H1 (cell line): ENCODE measurements around the gene KCTD20. TPM values are rescaled to one million over a fixed set of nuclear protein-coding genes. Genes with fewer than 3 reads are reported as not detected.

ENCODE experiments used
- CTCF ChIA-PET: fragments of 300-600 bp; sonication (Branson Sonifier 250); formaldehyde crosslinking; loops from one replicate; lab custom pipeline; 2021; ENCODE audit not compliant: partially characterized antibody; lab: Charles Lee
- POLR2A ChIA-PET: fragments of 300-600 bp; sonication (Branson Sonifier 250); formaldehyde crosslinking; loops from one replicate; lab custom pipeline; 2021; ENCODE audit warnings: inconsistent platforms; ENCODE audit not compliant: partially characterized antibody; lab: Charles Lee
- DNase-seq, 2 experiments: peaks; one replicate each; pipeline versions ENCODE4 v3.0.0 to v3.0.0-alpha.2; 2010 to 2022; ENCODE audit warnings: low spot score in 2 of 2, low read depth in 1 of 2, mixed read lengths in 1 of 2
- FAIRE-seq: peaks from 2 replicates; lab custom pipeline; 2011; peaks lifted over from hg19 to GRCh38; lab: Jason Lieb, UNC
- H2AFZ ChIP-seq: 2 replicates; pipeline ENCODE4 v1.8.1; 2012; ENCODE audit warnings: low read length, inconsistent platforms
- H2AK5ac ChIP-seq: 2 replicates; pipeline ENCODE4 v1.6.1; 2013; ENCODE audit warnings: low read depth, low read length
- H2BK120ac ChIP-seq: replicated peaks from 2 replicates; pipeline ENCODE3; 2013; ENCODE audit warnings: low read depth, low read length, inconsistent platforms
- H2BK12ac ChIP-seq: 2 replicates; pipeline ENCODE4 v1.6.1; 2013; ENCODE audit warnings: low read depth, low read length
- H2BK15ac ChIP-seq: 2 replicates; pipeline ENCODE4 v1.6.1; 2013; ENCODE audit warnings: low read length
- H2BK20ac ChIP-seq: 2 replicates; pipeline ENCODE4 v1.6.1; 2013; ENCODE audit warnings: low read length
- H2BK5ac ChIP-seq: 2 replicates; pipeline ENCODE4 v1.6.1; 2013; ENCODE audit warnings: low read depth, low read length
- H3K14ac ChIP-seq: 2 replicates; pipeline ENCODE4 v1.6.1; 2013; ENCODE audit warnings: inconsistent platforms; ENCODE audit not compliant: insufficient read length
- H3K18ac ChIP-seq: 2 replicates; pipeline ENCODE4 v1.6.1; 2013; ENCODE audit warnings: low read length; ENCODE audit errors: extremely low read depth
- H3K23ac ChIP-seq: 2 replicates; pipeline ENCODE4 v1.6.1; 2013; ENCODE audit warnings: inconsistent platforms; ENCODE audit not compliant: insufficient read length
- H3K23me2 ChIP-seq: 2 replicates; pipeline ENCODE4 v1.6.1; 2013; ENCODE audit warnings: low read depth, low read length
- H3K27ac ChIP-seq: 2 replicates; pipeline ENCODE4 v1.6.1; 2011; ENCODE audit warnings: low read depth, low read length, inconsistent platforms
- H3K27me3 ChIP-seq, 4 experiments: replicated peaks in 1 of 4; 1 replicate in 1 of 4; 2 replicates in 3 of 4; pipeline versions ENCODE4 v1.6.1 to v1.8.1; 2011 to 2013; ENCODE audit warnings: low read length in 3 of 4, mild to moderate bottlenecking in 3 of 4, inconsistent platforms in 2 of 4, mixed read lengths in 2 of 4, moderate library complexity in 1 of 4; ENCODE audit not compliant: control insufficient read depth in 3 of 4, insufficient read depth in 3 of 4; ENCODE audit errors: extremely low read depth in 1 of 4
- H3K36me3 ChIP-seq, 4 experiments: 2 replicates each; pipeline versions ENCODE4 v1.6.1 to v1.8.1; 2011 to 2013; ENCODE audit warnings: mild to moderate bottlenecking in 4 of 4, low read length in 3 of 4, moderate library complexity in 2 of 4, control low read depth in 1 of 4, inconsistent platforms in 1 of 4; ENCODE audit not compliant: insufficient read depth in 4 of 4, control insufficient read depth in 2 of 4
- H3K4ac ChIP-seq: replicated peaks from 2 replicates; pipeline ENCODE3; 2013; ENCODE audit warnings: low read length, low read depth, mixed read lengths, inconsistent platforms; ENCODE audit not compliant: insufficient read length
- H3K4me1 ChIP-seq, 4 experiments: replicated peaks in 1 of 4; 1 replicate in 1 of 4; 2 replicates in 3 of 4; pipeline versions ENCODE4 v1.6.1 to v1.8.1; 2011 to 2013; ENCODE audit warnings: low read length in 3 of 4, inconsistent platforms in 2 of 4, mixed read lengths in 1 of 4; ENCODE audit not compliant: insufficient read depth in 4 of 4, control insufficient read depth in 3 of 4
- H3K4me2 ChIP-seq, 2 experiments: 2 replicates each; pipeline versions ENCODE4 v1.6.1 to v1.8.1; 2011 to 2013; ENCODE audit warnings: low read depth in 2 of 2, low read length in 2 of 2, control low read depth in 1 of 2, inconsistent platforms in 1 of 2, mild to moderate bottlenecking in 1 of 2; ENCODE audit not compliant: insufficient read depth in 1 of 2
- H3K4me3 ChIP-seq, 4 experiments: fragments of 200-600, 300-600 bp in 1 of 4; sonication (generic), shearing (Covaris generic), sonication (Bioruptor Twin) in 1 of 4; 2 replicates each; pipeline versions ENCODE4 v1.5.1 to v1.8.1; 2011 to 2016; ENCODE audit warnings: low read length in 4 of 4, low read depth in 3 of 4, control low read depth in 2 of 4, inconsistent platforms in 2 of 4, mild to moderate bottlenecking in 2 of 4, mixed read lengths in 1 of 4, moderate library complexity in 1 of 4; ENCODE audit not compliant: insufficient read depth in 2 of 4; ENCODE audit errors: extremely low read depth in 1 of 4
- H3K56ac ChIP-seq: replicated peaks from 2 replicates; pipeline ENCODE3; 2013; ENCODE audit warnings: low read depth, mild to moderate bottlenecking, mixed read lengths, low read length, inconsistent platforms; ENCODE audit not compliant: insufficient read length
- H3K79me1 ChIP-seq: 2 replicates; pipeline ENCODE4 v1.6.1; 2013; ENCODE audit warnings: low read depth, low read length, control low read depth
- H3K79me2 ChIP-seq, 2 experiments: 2 replicates each; pipeline versions ENCODE4 v1.6.1 to v1.8.1; 2012 to 2013; ENCODE audit warnings: low read length in 2 of 2, mild to moderate bottlenecking in 2 of 2, inconsistent platforms in 1 of 2; ENCODE audit not compliant: insufficient read depth in 2 of 2, control insufficient read depth in 1 of 2
- H3K9ac ChIP-seq, 4 experiments: replicated peaks in 1 of 4; 1 replicate in 1 of 4; 2 replicates in 3 of 4; pipeline versions ENCODE4 v1.6.1 to v1.8.1; 2011 to 2013; ENCODE audit warnings: low read depth in 3 of 4, low read length in 3 of 4, control low read depth in 2 of 4, mild to moderate bottlenecking in 2 of 4, moderate library complexity in 2 of 4, inconsistent platforms in 1 of 4; ENCODE audit errors: extremely low read depth in 1 of 4
- H3K9me3 ChIP-seq, 2 experiments: 2 replicates each; pipeline versions ENCODE4 v1.6.1 to v1.8.1; 2012 to 2013; ENCODE audit warnings: mild to moderate bottlenecking in 2 of 2, moderate library complexity in 2 of 2, control low read depth in 1 of 2, inconsistent platforms in 1 of 2, low read depth in 1 of 2, low read length in 1 of 2, mixed read lengths in 1 of 2; ENCODE audit not compliant: insufficient read depth in 2 of 2
- H4K20me1 ChIP-seq, 2 experiments: replicated peaks in 1 of 2; 2 replicates each; pipeline versions ENCODE3 to v1.8.1; 2011 to 2013; ENCODE audit warnings: inconsistent platforms in 2 of 2, low read length in 2 of 2, mild to moderate bottlenecking in 1 of 2; ENCODE audit not compliant: insufficient read depth in 2 of 2, control insufficient read depth in 1 of 2
- H4K5ac ChIP-seq: 2 replicates; pipeline ENCODE4 v1.6.1; 2013; ENCODE audit warnings: low read length, low read depth, mixed read lengths, inconsistent platforms; ENCODE audit not compliant: insufficient read length
- H4K8ac ChIP-seq: 2 replicates; pipeline ENCODE4 v1.8.0; 2013; ENCODE audit warnings: mild to moderate bottlenecking, moderate library complexity, low read length, inconsistent platforms; ENCODE audit not compliant: insufficient read depth; ENCODE audit errors: extremely low read depth
- H4K91ac ChIP-seq: replicated peaks from 2 replicates; pipeline ENCODE3; 2013; ENCODE audit warnings: low read length, mixed read lengths, inconsistent platforms; ENCODE audit not compliant: insufficient read length
- BRCA1 ChIP-seq: IDR thresholded peaks from 2 replicates; pipeline ENCODE4 v1.6.1; 2012; ENCODE audit warnings: low read depth, low read length, improper control_type of control experiment
- CHD1 ChIP-seq: IDR thresholded peaks from 2 replicates; pipeline ENCODE4 v1.6.1; 2012; ENCODE audit warnings: low read depth, low read length, improper control_type of control experiment
- NANOG ChIP-seq: IDR thresholded peaks from 2 replicates; pipeline ENCODE4 v1.6.1; 2011; ENCODE audit warnings: low read length, low read depth, mild to moderate bottlenecking, inconsistent platforms; ENCODE audit not compliant: insufficient read depth, poor library complexity, severe bottlenecking
- PHF8 ChIP-seq: fragments of 200-600 bp; sonication (generic); conservative IDR thresholded peaks from 2 replicates; pipeline ENCODE4 v1.7.1; 2012; ENCODE audit warnings: low read depth, mild to moderate bottlenecking, inconsistent platforms, low read length, moderate library complexity
- RBBP5 ChIP-seq: IDR thresholded peaks from 2 replicates; pipeline ENCODE4 v1.7.1; 2012; ENCODE audit warnings: low read depth, mild to moderate bottlenecking, inconsistent platforms, low read length, moderate library complexity, borderline replicate concordance
- SIN3A ChIP-seq, 2 experiments: IDR thresholded peaks in 1 of 2; conservative IDR thresholded peaks in 1 of 2; 2 replicates each; pipeline ENCODE4 v1.6.1; 2011 to 2012; ENCODE audit warnings: low read length in 2 of 2, improper control_type of control experiment in 1 of 2, low read depth in 1 of 2, mild to moderate bottlenecking in 1 of 2
- SP4 ChIP-seq: IDR thresholded peaks from 2 replicates; pipeline ENCODE4 v1.6.1; 2012; ENCODE audit warnings: low read length, inconsistent platforms
- SUZ12 ChIP-seq: fragments of 200-600 bp; sonication (generic); IDR thresholded peaks from 2 replicates; pipeline ENCODE4 v1.6.1; 2012; ENCODE audit warnings: mild to moderate bottlenecking, inconsistent platforms, low read length, moderate library complexity, mixed read lengths
- TAF1 ChIP-seq: IDR thresholded peaks from 2 replicates; pipeline ENCODE4 v1.6.1; 2011; ENCODE audit warnings: mild to moderate bottlenecking, low read depth, low read length
- WGBS, 2 experiments: shearing (Covaris generic) in 1 of 2; methylation state at CpG; one replicate each; pipeline versions ENCODE4 v1.1.6 to v1.1.7; 2013 to 2015; ENCODE audit warnings: low lambda C conversion rate in 2 of 2, mixed read lengths in 2 of 2, inconsistent platforms in 1 of 2, low coverage in 1 of 2, missing lambda C conversion rate in 1 of 2; ENCODE audit not compliant: insufficient replicate concordance in 2 of 2, insufficient coverage in 1 of 2, insufficient read length in 1 of 2; ENCODE audit errors: extremely low coverage in 1 of 2, missing lambda C conversion rate in 1 of 2; 5-methylcytosine and 5-hydroxymethylcytosine counted together
- polyA plus RNA-seq, 7 experiments: library from polyadenylated mRNA; depleted of rRNA in 3 of 7; stranded (reverse) in 5 of 7; unstranded in 2 of 7; fragments of >200 nt in 5 of 7; fragments of 200-250 nt in 2 of 7; gene quantifications; 1 replicate in 5 of 7; 2 replicates in 1 of 7; 4 replicates in 1 of 7; pipeline versions ENCODE4 v1.2.1 to v1.2.3, GENCODE V29; 2011 to 2013; ENCODE audit warnings: missing spikeins in 2 of 7, mixed read lengths in 2 of 7
- total RNA-seq: library from RNA; stranded (reverse); fragmentation: NEBNext Ultra II Directional; extraction: Animal tissue kit (Norgen Biotek cat#: 25700); gene quantifications from 2 replicates; pipeline ENCODE4 v1.2.1, GENCODE V29; 2021
- TF ChIP-seq, protein P1 (sequence below): IDR thresholded peaks from 2 replicates; pipeline ENCODE4 v1.6.1; 2012; ENCODE audit warnings: low read length, inconsistent platforms

The KCTD20 gene
- total and polyA plus RNA-seq, 2 of the 8 experiments (the other 6 are each of a cell fraction or from before 2014, with no cell fraction given), result 10.1 to 26.2 TPM

- Histone ChIP-seq H3K9ac (no peak overlapping the region), H3K4me3 (no peak overlapping the region), H2AFZ (no peak overlapping the region), H3K56ac (no peak overlapping the region), H4K20me1 (no peaks in the 10 kb centered on the region), H4K91ac (no peak overlapping the region), H3K23ac (no peak overlapping the region), H2BK5ac (no peak overlapping the region), H3K36me3 (peaks cover 3 to 19% (median 10%) of the 10 kb centered on the region in 4 experiments; a peak in 5 of 8 replicates), H2AK5ac (no peak overlapping the region), H4K5ac (no peak overlapping the region), H3K4me2 (no peak overlapping the region), H3K9me3 (no peaks in the 10 kb centered on the region), H2BK12ac (no peak overlapping the region), H2BK15ac (no peak overlapping the region), H3K27me3 (no peaks in the 10 kb centered on the region), H3K18ac (no peak overlapping the region), H2BK120ac (no peak overlapping the region), H3K79me2 (no peaks in the 10 kb centered on the region), H3K14ac (no peak overlapping the region), H3K79me1 (no peaks in the 10 kb centered on the region), H3K23me2 (no peaks in the 10 kb centered on the region), H2BK20ac (no peak overlapping the region), H4K8ac (no peak overlapping the region), H3K4ac (no peak overlapping the region), H3K4me1 (no peaks in the 10 kb centered on the region), H3K27ac (no peak overlapping the region)
- POLR2A ChIA-PET, result interaction anchor here (1.2 to 2.4 kb wide), 2 partner anchors 9 to 11 kb away, joined by 6 to 11 read pairs; no protein-coding TSS in a partner anchor
- FAIRE-seq, result no peak
- DNase-seq, result no peak
- TF ChIP-seq RBBP5 (no peak), SUZ12 (no peak), CHD1 (no peak), NANOG (no peak), SIN3A (conservative IDR thresholded peaks at IDR 0.05 in 1 of 2, IDR thresholded peaks at IDR 0.05 in 1 of 2; ENCODE audit: low read depth in 1 of 2, low read length in 2 of 2) (no peak), BRCA1 (no peak), PHF8 (no peak), TAF1 (no peak), SP4 (no peak)
- TF ChIP-seq, protein P1, sequence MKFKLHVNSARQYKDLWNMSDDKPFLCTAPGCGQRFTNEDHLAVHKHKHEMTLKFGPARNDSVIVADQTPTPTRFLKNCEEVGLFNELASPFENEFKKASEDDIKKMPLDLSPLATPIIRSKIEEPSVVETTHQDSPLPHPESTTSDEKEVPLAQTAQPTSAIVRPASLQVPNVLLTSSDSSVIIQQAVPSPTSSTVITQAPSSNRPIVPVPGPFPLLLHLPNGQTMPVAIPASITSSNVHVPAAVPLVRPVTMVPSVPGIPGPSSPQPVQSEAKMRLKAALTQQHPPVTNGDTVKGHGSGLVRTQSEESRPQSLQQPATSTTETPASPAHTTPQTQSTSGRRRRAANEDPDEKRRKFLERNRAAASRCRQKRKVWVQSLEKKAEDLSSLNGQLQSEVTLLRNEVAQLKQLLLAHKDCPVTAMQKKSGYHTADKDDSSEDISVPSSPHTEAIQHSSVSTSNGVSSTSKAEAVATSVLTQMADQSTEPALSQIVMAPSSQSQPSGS, result no peak
- WGBS, 2 experiments, result 95% methylated on average over 1 of the region's 1 CpG; no CpG with 5 or more reads in 1 of the 2 experiments
- CTCF ChIA-PET, result no interaction called here
These were observed 36.5 kb downstream of the KCTD20 start for GRCh38 chr6:36479256-36479655.
